Gastrocnemius medialis (tissue), 4 donors: Measurements from ENCODE around the gene RAD18. TPM values are rescaled to one million over a fixed set of nuclear protein-coding genes. Genes with fewer than 3 reads are reported as not detected.

Experiments used
- ATAC-seq, 2 donors: fragments of 150-250 bp; one replicate each; pipeline ENCODE4 v1.9.1; 2016
- DNase-seq, 2 donors: peaks; one replicate each; pipeline ENCODE4 v3.0.0-alpha.2; 2019
- H3K27ac ChIP-seq, 4 donors: fragments of 200-600 bp; sonication (generic); 1 replicate in 1 of 4; 2 replicates in 3 of 4; pipeline ENCODE4 v1.5.1; 2016 to 2018; ENCODE audit warnings: mild to moderate bottlenecking in 2 of 4, moderate library complexity in 1 of 4
- H3K27me3 ChIP-seq, 3 donors: fragments of 200-600 bp; sonication (generic) in 2 of 3; 1 replicate in 1 of 3; 2 replicates in 2 of 3; pipeline versions ENCODE4 v1.5.1 to v1.6.0; 2016 to 2019; ENCODE audit warnings: mild to moderate bottlenecking in 1 of 3, moderate library complexity in 1 of 3
- H3K36me3 ChIP-seq, 2 donors: fragments of 200-600 bp; sonication (generic) in 1 of 2; one replicate each; pipeline ENCODE4 v1.5.1; 2017 to 2018
- H3K4me1 ChIP-seq, 2 donors: fragments of 200-600 bp; sonication (generic) in 1 of 2; one replicate each; pipeline ENCODE4 v1.5.1; 2016 to 2017; ENCODE audit warnings: mild to moderate bottlenecking in 2 of 2
- H3K4me3 ChIP-seq, 4 donors: fragments of 200-600 bp; sonication (generic) in 3 of 4; 1 replicate in 1 of 4; 2 replicates in 3 of 4; pipeline ENCODE4 v1.5.1; 2016 to 2019; ENCODE audit warnings: mild to moderate bottlenecking in 2 of 4
- H3K9me3 ChIP-seq, 3 donors: fragments of 200-600 bp; sonication (generic) in 2 of 3; 1 replicate in 1 of 3; 2 replicates in 2 of 3; pipeline ENCODE4 v1.5.1; 2016 to 2019
- POLR2A ChIP-seq, 2 donors: fragments of 450-650 bp; IDR thresholded peaks; one replicate each; pipeline ENCODE4 v1.6.1; 2017; ENCODE audit warnings: antibody characterized with exemption in 2 of 2, mild to moderate bottlenecking in 2 of 2, moderate library complexity in 2 of 2
- in situ Hi-C, 4 donors: fragments of 200-750 bp; cut with MboI; loops; one replicate each; pipeline versions ENCODE4 v1.15.0 to v1.8.0; 2017; ENCODE audit warnings: low sequenced_read_pairs in 4 of 4
- intact Hi-C: fragments of 100-400 bp; cut with DNase I; formaldehyde crosslinking; loops from one replicate; pipeline ENCODE4 v1.15.1; 2023; ENCODE audit warnings: low total_unique reads
- total RNA-seq, 4 donors: library from RNA; depleted of rRNA; stranded (reverse); fragments of >200 nt; gene quantifications; one replicate each; pipeline versions ENCODE4 v1.1.0 to v1.2.3, GENCODE V29; 2016
- TF ChIP-seq, protein P1 (sequence below), 5 experiments: fragments of 450-650 bp in 3 of 5; fragments of 200-600 bp in 2 of 5; sonication (generic) in 2 of 5; IDR thresholded peaks in 4 of 5; conservative IDR thresholded peaks in 1 of 5; 1 replicate in 4 of 5; 2 replicates in 1 of 5; pipeline ENCODE4 v1.5.1; 2016 to 2019; ENCODE audit warnings: antibody characterized with exemption in 5 of 5, mild to moderate bottlenecking in 3 of 5, moderate library complexity in 3 of 5

The RAD18 gene
- total RNA-seq, 4 donors from 2014 or later = 1.8 to 5.8 (median 2.3) TPM

DNA sequence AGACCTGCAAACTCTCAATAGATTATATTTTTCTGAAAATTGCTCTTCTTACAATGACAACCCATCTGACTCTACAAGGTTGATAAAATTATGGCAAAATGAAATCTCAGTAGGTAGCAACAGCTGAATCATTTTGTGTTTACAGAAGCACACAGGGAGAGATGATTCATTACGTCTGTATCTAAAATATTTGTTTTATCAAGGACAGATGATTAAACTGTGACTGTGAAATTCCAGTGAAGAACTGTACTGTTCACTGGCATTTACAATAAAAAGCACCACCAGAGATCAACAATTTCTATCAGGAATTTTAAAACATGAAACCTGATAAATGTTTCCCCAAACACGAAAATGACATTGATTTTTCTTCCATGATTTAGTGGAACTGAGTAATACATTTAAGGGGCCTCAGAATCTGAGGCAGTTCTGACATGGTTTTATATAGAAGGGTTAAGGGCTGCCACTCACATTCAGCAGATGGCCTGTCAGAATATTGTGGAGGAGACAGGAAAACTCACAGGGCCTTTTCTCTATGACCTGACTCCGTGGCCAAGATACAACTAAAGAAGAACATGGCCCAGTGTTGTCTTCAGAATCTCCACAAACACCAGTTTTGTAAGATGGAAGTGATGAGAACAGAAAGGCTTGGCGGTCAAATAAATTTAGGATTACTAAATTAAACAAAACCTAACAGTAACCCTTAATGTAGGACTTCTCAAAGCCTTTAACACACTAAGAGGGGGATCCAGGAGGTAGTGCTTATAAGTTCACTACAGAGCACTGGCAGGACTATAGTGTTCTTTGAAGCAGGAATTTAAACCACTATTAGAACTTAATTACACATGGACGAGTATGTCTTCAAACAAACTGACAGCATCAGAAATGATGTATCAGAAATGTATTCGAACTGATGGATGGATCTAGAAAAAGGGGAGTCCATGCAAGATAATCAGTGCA lies 25.9 kb downstream of the RAD18 start:
- no peak overlapping the region for H3K27ac ChIP-seq
- ATAC-seq (no peak), DNase-seq (no peak)
- peaks cover 0 to 18% of the 10 kb centered on the region in 2 donors for H3K36me3 ChIP-seq
- in situ Hi-C loops = no loop called here
- TF ChIP-seq POLR2A (IDR thresholded peaks at IDR 0.05) = no peak
- TF ChIP-seq, protein P1, sequence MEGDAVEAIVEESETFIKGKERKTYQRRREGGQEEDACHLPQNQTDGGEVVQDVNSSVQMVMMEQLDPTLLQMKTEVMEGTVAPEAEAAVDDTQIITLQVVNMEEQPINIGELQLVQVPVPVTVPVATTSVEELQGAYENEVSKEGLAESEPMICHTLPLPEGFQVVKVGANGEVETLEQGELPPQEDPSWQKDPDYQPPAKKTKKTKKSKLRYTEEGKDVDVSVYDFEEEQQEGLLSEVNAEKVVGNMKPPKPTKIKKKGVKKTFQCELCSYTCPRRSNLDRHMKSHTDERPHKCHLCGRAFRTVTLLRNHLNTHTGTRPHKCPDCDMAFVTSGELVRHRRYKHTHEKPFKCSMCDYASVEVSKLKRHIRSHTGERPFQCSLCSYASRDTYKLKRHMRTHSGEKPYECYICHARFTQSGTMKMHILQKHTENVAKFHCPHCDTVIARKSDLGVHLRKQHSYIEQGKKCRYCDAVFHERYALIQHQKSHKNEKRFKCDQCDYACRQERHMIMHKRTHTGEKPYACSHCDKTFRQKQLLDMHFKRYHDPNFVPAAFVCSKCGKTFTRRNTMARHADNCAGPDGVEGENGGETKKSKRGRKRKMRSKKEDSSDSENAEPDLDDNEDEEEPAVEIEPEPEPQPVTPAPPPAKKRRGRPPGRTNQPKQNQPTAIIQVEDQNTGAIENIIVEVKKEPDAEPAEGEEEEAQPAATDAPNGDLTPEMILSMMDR (IDR thresholded peaks at IDR 0.05 in 4 of 5, conservative IDR thresholded peaks at IDR 0.05 in 1 of 5) = no peak
- intact Hi-C loops = no loop called here
- H3K4me1 ChIP-seq = no peaks in the 10 kb centered on the region
- no peaks in the 10 kb centered on the region for H3K27me3 ChIP-seq
- no peaks in the 10 kb centered on the region for H3K9me3 ChIP-seq
- no peak overlapping the region for H3K4me3 ChIP-seq

DNA sequence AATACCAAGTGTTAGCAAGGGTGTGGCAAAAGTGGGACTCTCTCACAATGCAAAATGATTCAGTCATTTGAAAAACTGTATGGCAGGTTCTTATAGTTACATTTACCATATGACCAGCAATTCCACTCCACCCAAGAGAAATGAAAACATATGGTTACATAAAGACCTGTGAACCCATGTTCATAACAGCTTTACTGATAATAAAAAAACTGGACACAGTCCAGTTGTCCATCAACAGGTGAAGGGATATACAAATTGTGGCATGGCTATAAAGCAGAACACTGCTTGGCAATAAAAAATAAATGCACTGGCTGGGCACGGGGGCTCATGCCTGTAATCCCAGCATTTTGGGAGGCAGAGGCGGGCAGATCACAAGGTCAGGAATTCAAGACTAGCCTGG lies 30.8 kb downstream of the RAD18 start:
- no peak for TF ChIP-seq POLR2A (IDR thresholded peaks at IDR 0.05)
- TF ChIP-seq, protein P1 (IDR thresholded peaks at IDR 0.05 in 4 of 5, conservative IDR thresholded peaks at IDR 0.05 in 1 of 5) = no peak
- no peak for ATAC-seq
- in situ Hi-C loops = no loop called here
- Histone ChIP-seq H3K9me3 (no peaks in the 10 kb centered on the region), H3K4me3 (no peak overlapping the region), H3K36me3 (no peaks in the 10 kb centered on the region), H3K27me3 (no peaks in the 10 kb centered on the region), H3K27ac (no peak overlapping the region), H3K4me1 (no peaks in the 10 kb centered on the region)
- intact Hi-C loops = no loop called here
- DNase-seq = no peak

DNA sequence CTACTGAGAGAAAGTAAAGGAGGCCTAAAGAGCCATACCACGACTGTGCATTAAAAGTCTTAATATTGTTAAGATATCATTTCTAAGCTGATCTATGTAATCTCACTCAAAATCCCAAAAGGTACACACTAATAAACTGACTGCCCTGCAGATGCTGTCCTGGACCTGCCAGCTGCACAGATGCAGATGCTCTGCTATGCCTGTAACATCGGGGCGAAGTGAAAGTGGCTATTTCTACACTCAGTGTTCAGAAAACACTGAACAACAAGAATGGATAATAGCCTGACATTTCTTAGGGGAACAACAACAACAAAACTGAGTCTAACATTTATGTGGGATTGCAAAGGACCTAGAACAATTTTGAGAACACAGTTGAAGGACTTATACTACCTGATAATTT lies 31.9 kb downstream of the RAD18 start:
- no peaks in the 10 kb centered on the region for H3K27me3 ChIP-seq
- no peak overlapping the region for H3K4me3 ChIP-seq
- no peaks in the 10 kb centered on the region for H3K36me3 ChIP-seq
- intact Hi-C loops (no loop called here), in situ Hi-C loops (no loop called here)
- no peaks in the 10 kb centered on the region for H3K4me1 ChIP-seq
- no peak overlapping the region for H3K27ac ChIP-seq
- no peak for TF ChIP-seq POLR2A (IDR thresholded peaks at IDR 0.05)
- TF ChIP-seq, protein P1 (IDR thresholded peaks at IDR 0.05 in 4 of 5, conservative IDR thresholded peaks at IDR 0.05 in 1 of 5) = no peak
- no peak for ATAC-seq
- no peaks in the 10 kb centered on the region for H3K9me3 ChIP-seq
- no peak for DNase-seq

DNA sequence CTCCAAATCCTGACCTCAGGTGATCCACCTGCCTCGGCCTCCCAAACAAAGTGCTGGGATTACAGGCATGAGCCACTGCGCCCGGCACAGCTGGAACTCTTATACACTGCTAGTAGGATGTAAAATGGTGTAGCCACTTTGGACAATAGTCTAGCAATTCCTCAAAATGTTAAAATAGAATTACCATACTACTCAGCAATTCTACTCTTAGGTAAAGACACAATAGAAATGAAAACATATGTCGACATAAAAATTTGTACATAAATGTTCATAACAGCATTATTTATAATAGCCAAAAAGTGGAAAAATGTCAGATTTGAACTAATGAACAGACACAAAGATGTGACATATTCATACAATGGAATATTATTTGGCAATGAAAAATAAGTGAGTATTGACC lies 33.4 kb downstream of the RAD18 start:
- intact Hi-C loops = no loop called here
- Histone ChIP-seq H3K9me3 (no peaks in the 10 kb centered on the region), H3K36me3 (no peaks in the 10 kb centered on the region), H3K27me3 (no peaks in the 10 kb centered on the region), H3K4me1 (no peaks in the 10 kb centered on the region), H3K27ac (no peak overlapping the region), H3K4me3 (no peak overlapping the region)
- TF ChIP-seq, protein P1 (IDR thresholded peaks at IDR 0.05 in 4 of 5, conservative IDR thresholded peaks at IDR 0.05 in 1 of 5) = no peak
- no peak for TF ChIP-seq POLR2A (IDR thresholded peaks at IDR 0.05)
- DNase-seq (no peak), ATAC-seq (no peak)
- in situ Hi-C loops = no loop called here
